Measurements from ENCODE around the gene ACSM6.
"Not testable (repeated sequence)": the region's sequence is repeated elsewhere in the genome, so short reads cannot be mapped to it uniquely, and the experiment has no call there.

The ACSM6 gene

GRCh38 chr10:95181726-95182125 lies 12.3 kb upstream of the ACSM6 start:
- no peaks in the 10 kb centered on the region for H3K9me3 ChIP-seq (ENCODE audit: control insufficient read depth, low read length)
- H3K27ac ChIP-seq (ENCODE audit: insufficient read depth, low read depth, low read length, poor library complexity, severe bottlenecking) = no peak overlapping the region
- WGBS, 2 experiments = 38 to 83% methylated on average over 1 to 2 of the region's 2 CpGs
- H3K27me3 ChIP-seq (ENCODE audit: control insufficient read depth, insufficient read depth, low read length, poor library complexity, severe bottlenecking) = no peaks in the 10 kb centered on the region
- H3K4me3 ChIP-seq (ENCODE audit: insufficient read depth, low read depth, low read length) = no peak overlapping the region
- H3K36me3 ChIP-seq (ENCODE audit: control insufficient read depth, insufficient read depth, low read length) = no peaks in the 10 kb centered on the region
- H3K4me1 ChIP-seq (ENCODE audit: control insufficient read depth, insufficient read depth, low read length) = peaks cover 2% of the 10 kb centered on the region

GRCh38 chr10:95183271-95184230 lies 10.5 kb upstream of the ACSM6 start:
- Histone ChIP-seq H3K4me1 (ENCODE audit: control insufficient read depth, insufficient read depth, low read length) (peaks cover 2% of the 10 kb centered on the region), H3K9me3 (ENCODE audit: control insufficient read depth, low read length) (no peaks in the 10 kb centered on the region), H3K4me3 (ENCODE audit: insufficient read depth, low read depth, low read length) (peak overlapping the region; percentile 53), H3K27me3 (ENCODE audit: control insufficient read depth, insufficient read depth, low read length, poor library complexity, severe bottlenecking) (no peaks in the 10 kb centered on the region), H3K27ac (ENCODE audit: insufficient read depth, low read depth, low read length, poor library complexity, severe bottlenecking) (peak overlapping the region; percentile 33), H3K36me3 (ENCODE audit: control insufficient read depth, insufficient read depth, low read length) (no peaks in the 10 kb centered on the region)
- WGBS, 2 experiments = 12 to 13% methylated on average over 85 of the region's 85 CpGs

GRCh38 chr10:95187617-95188016 lies 6.4 kb upstream of the ACSM6 start:
- Histone ChIP-seq H3K9me3 (ENCODE audit: control insufficient read depth, low read length) (no peaks in the 10 kb centered on the region), H3K4me1 (ENCODE audit: control insufficient read depth, insufficient read depth, low read length) (peaks cover 2% of the 10 kb centered on the region), H3K36me3 (ENCODE audit: control insufficient read depth, insufficient read depth, low read length) (no peaks in the 10 kb centered on the region), H3K4me3 (ENCODE audit: insufficient read depth, low read depth, low read length) (no peak overlapping the region), H3K27me3 (ENCODE audit: control insufficient read depth, insufficient read depth, low read length, poor library complexity, severe bottlenecking) (no peaks in the 10 kb centered on the region), H3K27ac (ENCODE audit: insufficient read depth, low read depth, low read length, poor library complexity, severe bottlenecking) (no peak overlapping the region)
- 97% methylated on average over 3 of the region's 3 CpGs for WGBS, 2 experiments

GRCh38 chr10:95188593-95188992 lies 5.4 kb upstream of the ACSM6 start:
- H3K27me3 ChIP-seq (ENCODE audit: control insufficient read depth, insufficient read depth, low read length, poor library complexity, severe bottlenecking) = no peaks in the 10 kb centered on the region
- no peaks in the 10 kb centered on the region for H3K4me1 ChIP-seq (ENCODE audit: control insufficient read depth, insufficient read depth, low read length)
- no peak overlapping the region for H3K27ac ChIP-seq (ENCODE audit: insufficient read depth, low read depth, low read length, poor library complexity, severe bottlenecking)
- no peaks in the 10 kb centered on the region for H3K36me3 ChIP-seq (ENCODE audit: control insufficient read depth, insufficient read depth, low read length)
- no peaks in the 10 kb centered on the region for H3K9me3 ChIP-seq (ENCODE audit: control insufficient read depth, low read length)
- H3K4me3 ChIP-seq (ENCODE audit: insufficient read depth, low read depth, low read length) = no peak overlapping the region

- peak overlapping the region; percentile 79 for H3K27ac ChIP-seq (ENCODE audit: insufficient read depth, low read depth, low read length, poor library complexity, severe bottlenecking)
- WGBS, 2 experiments = 3% methylated on average over 3 of the region's 3 CpGs
- H3K4me3 ChIP-seq (ENCODE audit: insufficient read depth, low read depth, low read length) = no peak overlapping the region
- H3K36me3 ChIP-seq (ENCODE audit: control insufficient read depth, insufficient read depth, low read length) = no peaks in the 10 kb centered on the region
- H3K4me1 ChIP-seq (ENCODE audit: control insufficient read depth, insufficient read depth, low read length) = peaks cover 20% of the 10 kb centered on the region
- no peaks in the 10 kb centered on the region for H3K27me3 ChIP-seq (ENCODE audit: control insufficient read depth, insufficient read depth, low read length, poor library complexity, severe bottlenecking)
- H3K9me3 ChIP-seq (ENCODE audit: control insufficient read depth, low read length) = no peaks in the 10 kb centered on the region
These were observed 2.0 kb downstream of the ACSM6 start for GRCh38 chr10:95196046-95196445.

GRCh38 chr10:95201736-95202135 lies 7.7 kb downstream of the ACSM6 start:
- Histone ChIP-seq H3K9me3 (ENCODE audit: control insufficient read depth, low read length) (no peaks in the 10 kb centered on the region), H3K36me3 (ENCODE audit: control insufficient read depth, insufficient read depth, low read length) (no peaks in the 10 kb centered on the region), H3K4me1 (ENCODE audit: control insufficient read depth, insufficient read depth, low read length) (no peaks in the 10 kb centered on the region), H3K27me3 (ENCODE audit: control insufficient read depth, insufficient read depth, low read length, poor library complexity, severe bottlenecking) (no peaks in the 10 kb centered on the region), H3K27ac (ENCODE audit: insufficient read depth, low read depth, low read length, poor library complexity, severe bottlenecking) (no peak overlapping the region), H3K4me3 (ENCODE audit: insufficient read depth, low read depth, low read length) (no peak overlapping the region)
- WGBS, 2 experiments = 94 to 95% methylated on average over 4 of the region's 4 CpGs

GRCh38 chr10:95202865-95203264 lies 8.8 kb downstream of the ACSM6 start:
- H3K36me3 ChIP-seq (ENCODE audit: control insufficient read depth, insufficient read depth, low read length); H3K27me3 ChIP-seq (ENCODE audit: control insufficient read depth, insufficient read depth, low read length, poor library complexity, severe bottlenecking); H3K9me3 ChIP-seq (ENCODE audit: control insufficient read depth, low read length); H3K27ac ChIP-seq (ENCODE audit: insufficient read depth, low read depth, low read length, poor library complexity, severe bottlenecking); H3K4me1 ChIP-seq (ENCODE audit: control insufficient read depth, insufficient read depth, low read length); H3K4me3 ChIP-seq (ENCODE audit: insufficient read depth, low read depth, low read length): not testable (repeated sequence)
- WGBS, 2 experiments = 86 to 87% methylated on average over 5 of the region's 5 CpGs

- Histone ChIP-seq H3K27ac (ENCODE audit: insufficient read depth, low read depth, low read length, poor library complexity, severe bottlenecking) (no peak overlapping the region), H3K36me3 (ENCODE audit: control insufficient read depth, insufficient read depth, low read length) (no peaks in the 10 kb centered on the region), H3K4me3 (ENCODE audit: insufficient read depth, low read depth, low read length) (no peak overlapping the region), H3K27me3 (ENCODE audit: control insufficient read depth, insufficient read depth, low read length, poor library complexity, severe bottlenecking) (no peaks in the 10 kb centered on the region), H3K9me3 (ENCODE audit: control insufficient read depth, low read length) (no peaks in the 10 kb centered on the region), H3K4me1 (ENCODE audit: control insufficient read depth, insufficient read depth, low read length) (no peaks in the 10 kb centered on the region)
- WGBS, 2 experiments = 79 to 84% methylated on average over 6 of the region's 8 CpGs
These were observed 14.8 kb downstream of the ACSM6 start for GRCh38 chr10:95208702-95209391.

GRCh38 chr10:95209509-95210127 lies 15.6 kb downstream of the ACSM6 start:
- Histone ChIP-seq H3K4me3 (ENCODE audit: insufficient read depth, low read depth, low read length) (no peak overlapping the region), H3K4me1 (ENCODE audit: control insufficient read depth, insufficient read depth, low read length) (no peaks in the 10 kb centered on the region), H3K36me3 (ENCODE audit: control insufficient read depth, insufficient read depth, low read length) (no peaks in the 10 kb centered on the region), H3K9me3 (ENCODE audit: control insufficient read depth, low read length) (no peaks in the 10 kb centered on the region), H3K27ac (ENCODE audit: insufficient read depth, low read depth, low read length, poor library complexity, severe bottlenecking) (no peak overlapping the region), H3K27me3 (ENCODE audit: control insufficient read depth, insufficient read depth, low read length, poor library complexity, severe bottlenecking) (no peaks in the 10 kb centered on the region)
- WGBS, 2 experiments = 96 to 99% methylated on average over 5 of the region's 6 CpGs

- H3K27ac ChIP-seq (ENCODE audit: insufficient read depth, low read depth, low read length, poor library complexity, severe bottlenecking) = no peak overlapping the region
- H3K4me3 ChIP-seq (ENCODE audit: insufficient read depth, low read depth, low read length) = no peak overlapping the region
- H3K4me1 ChIP-seq (ENCODE audit: control insufficient read depth, insufficient read depth, low read length) = no peaks in the 10 kb centered on the region
- no peaks in the 10 kb centered on the region for H3K9me3 ChIP-seq (ENCODE audit: control insufficient read depth, low read length)
- no peaks in the 10 kb centered on the region for H3K27me3 ChIP-seq (ENCODE audit: control insufficient read depth, insufficient read depth, low read length, poor library complexity, severe bottlenecking)
- 93 to 94% methylated on average over 3 of the region's 3 CpGs for WGBS, 2 experiments
- H3K36me3 ChIP-seq (ENCODE audit: control insufficient read depth, insufficient read depth, low read length) = no peaks in the 10 kb centered on the region
These were observed 17.7 kb downstream of the ACSM6 start for GRCh38 chr10:95211606-95212279.
